GM23338 (cell line): ENCODE data around the gene PRSS33. TPM values are rescaled to one million over a fixed set of nuclear protein-coding genes. Genes with fewer than 3 reads are reported as not detected.
A peak's percentile ranks its signal among the peaks of the same experiment; 100 is the strongest.

ENCODE experiments used
- ATAC-seq: fragments of 200-7000 bp; cut with Tn5 transposase; 3 replicates; pipeline ENCODE4 v1.9.1; 2020
- DNase-seq: peaks from one replicate; pipeline ENCODE4 v3.0.0-alpha.2; 2015; ENCODE audit warnings: low spot score
- H2AFZ ChIP-seq: fragments of 200-600 bp; sonication (generic); 2 replicates; pipeline ENCODE4 v1.8.0; 2016; ENCODE audit warnings: antibody characterized with exemption, mild to moderate bottlenecking, moderate library complexity
- H3F3A ChIP-seq: fragments of 200-600 bp; sonication (generic); replicated peaks from 2 replicates; pipeline ENCODE4 v1.8.0; 2017; ENCODE audit warnings: antibody characterized with exemption, mixed run types, low read depth
- H3K27ac ChIP-seq: fragments of 200-600 bp; sonication (generic); 2 replicates; pipeline ENCODE4 v1.6.1; 2016; ENCODE audit warnings: low read depth
- H3K27me3 ChIP-seq: fragments of 200-600 bp; sonication (generic); 2 replicates; pipeline ENCODE4 v1.8.0; 2016; ENCODE audit warnings: mild to moderate bottlenecking, mixed run types, moderate library complexity; ENCODE audit not compliant: insufficient read depth
- H3K36me3 ChIP-seq: fragments of 200-600 bp; sonication (generic); 2 replicates; pipeline ENCODE4 v1.8.0; 2016; ENCODE audit warnings: mild to moderate bottlenecking; ENCODE audit not compliant: insufficient read depth
- H3K4me1 ChIP-seq: fragments of 200-600 bp; sonication (generic); 2 replicates; pipeline ENCODE4 v1.8.0; 2016; ENCODE audit warnings: mild to moderate bottlenecking, moderate library complexity; ENCODE audit not compliant: insufficient read depth
- H3K4me2 ChIP-seq: fragments of 200-600 bp; sonication (generic); 2 replicates; pipeline ENCODE4 v1.7.1; 2017; ENCODE audit warnings: mixed run types
- H3K4me3 ChIP-seq: fragments of 200-600 bp; sonication (generic); 2 replicates; pipeline ENCODE4 v1.6.1; 2016; ENCODE audit warnings: mixed run types
- H3K79me2 ChIP-seq: fragments of 200-600 bp; sonication (generic); replicated peaks from 2 replicates; pipeline ENCODE4 v1.8.0; 2017; ENCODE audit warnings: mild to moderate bottlenecking; ENCODE audit not compliant: insufficient read depth
- H3K9me2 ChIP-seq: fragments of 200-600 bp; sonication (generic); 2 replicates; pipeline ENCODE4 v1.8.0; 2017; ENCODE audit not compliant: insufficient read depth
- H4K20me1 ChIP-seq: fragments of 200-600 bp; sonication (generic); replicated peaks from 2 replicates; pipeline ENCODE4 v1.8.0; 2017; ENCODE audit warnings: mild to moderate bottlenecking; ENCODE audit not compliant: insufficient read depth
- H3K27ac Mint-ChIP-seq: 2 replicates; pipeline ENCODE4 v1.8.0; 2020; ENCODE audit warnings: inconsistent platforms, mild to moderate bottlenecking, moderate library complexity, mixed read lengths
- H3K27me3 Mint-ChIP-seq: 3 replicates; pipeline ENCODE4 v1.8.0; 2022; ENCODE audit warnings: low read depth, mild to moderate bottlenecking, moderate library complexity, mixed read lengths, inconsistent platforms; ENCODE audit not compliant: insufficient read depth, poor library complexity
- H3K36me3 Mint-ChIP-seq: 3 replicates; pipeline ENCODE4 v1.8.0; 2021; ENCODE audit warnings: low read depth, mild to moderate bottlenecking, inconsistent platforms, moderate library complexity, mixed read lengths
- H3K4me1 Mint-ChIP-seq: 3 replicates; pipeline ENCODE4 v1.8.0; 2020; ENCODE audit warnings: mild to moderate bottlenecking, inconsistent platforms, mixed read lengths
- H3K4me3 Mint-ChIP-seq: 3 replicates; pipeline ENCODE4 v1.8.0; 2021; ENCODE audit warnings: moderate library complexity, mild to moderate bottlenecking, inconsistent platforms, mixed read lengths
- H3K9me3 Mint-ChIP-seq: 3 replicates; pipeline ENCODE4 v1.8.0; 2020; ENCODE audit warnings: moderate library complexity, mild to moderate bottlenecking, inconsistent platforms, mixed read lengths
- CREB1 ChIP-seq: fragments of 250-450 bp; sonication (Bioruptor Pico); IDR thresholded peaks from 2 replicates; pipeline ENCODE4 v1.5.0; 2020; ENCODE audit warnings: low read depth, mild to moderate bottlenecking, moderate library complexity
- CTCF ChIP-seq, 2 experiments: fragments of 200-600 bp in 1 of 2; sonication (generic) in 1 of 2; conservative IDR thresholded peaks; 2 replicates each; pipeline versions ENCODE4 v1.5.1 to v1.6.1; 2016 to 2017; ENCODE audit warnings: antibody characterized with exemption in 2 of 2, low read depth in 2 of 2, mild to moderate bottlenecking in 2 of 2, moderate library complexity in 1 of 2
- ETS1 ChIP-seq: IDR thresholded peaks from 2 replicates; pipeline ENCODE4 v1.6.1; 2016; ENCODE audit warnings: antibody characterized with exemption
- EZH2 ChIP-seq: fragments of 200-600 bp; sonication (generic); IDR thresholded peaks from one replicate; pipeline ENCODE4 v1.8.0; 2017; ENCODE audit warnings: antibody characterized with exemption, mild to moderate bottlenecking, low read depth; ENCODE audit not compliant: unreplicated experiment
- EZH2phosphoT487 ChIP-seq: fragments of 200-600 bp; sonication (generic); IDR thresholded peaks from one replicate; pipeline ENCODE4 v1.8.1; 2018; ENCODE audit warnings: antibody characterized with exemption; ENCODE audit not compliant: unreplicated experiment
- JUNB ChIP-seq: IDR thresholded peaks from one replicate; pipeline ENCODE4 v1.6.1; 2016; ENCODE audit warnings: antibody characterized with exemption; ENCODE audit not compliant: unreplicated experiment
- NANOG ChIP-seq: IDR thresholded peaks from 2 replicates; pipeline ENCODE4 v1.6.1; 2016; ENCODE audit warnings: antibody characterized with exemption, borderline replicate concordance
- POLR2AphosphoS5 ChIP-seq: IDR thresholded peaks from 2 replicates; pipeline ENCODE4 v1.6.1; 2016; ENCODE audit warnings: antibody characterized with exemption, low read depth
- STAT1 ChIP-seq: IDR thresholded peaks from one replicate; pipeline ENCODE4 v1.6.1; 2016; ENCODE audit warnings: antibody characterized with exemption; ENCODE audit not compliant: unreplicated experiment
- ZNF114 ChIP-seq: fragments of 250-450 bp; sonication (Bioruptor Pico); IDR thresholded peaks from 2 replicates; pipeline ENCODE4 v1.5.0; 2020; ENCODE audit warnings: mild to moderate bottlenecking, moderate library complexity
- ZNF331 ChIP-seq: fragments of 250-450 bp; sonication (Bioruptor Pico); IDR thresholded peaks from 2 replicates; pipeline ENCODE4 v1.5.0; 2020; ENCODE audit warnings: low read depth, mild to moderate bottlenecking, moderate library complexity
- ZNF462 ChIP-seq: fragments of 250-450 bp; sonication (Bioruptor Pico); IDR thresholded peaks from 2 replicates; pipeline ENCODE4 v1.5.0; 2020; ENCODE audit warnings: mild to moderate bottlenecking, moderate library complexity
- polyA plus RNA-seq: library from polyadenylated mRNA; unstranded; fragments of >200 nt; fragmentation: Nextera tagmentation; extraction: Ambion mirVana; gene quantifications from 2 replicates; pipeline ENCODE4 v1.2.1, GENCODE V29; 2016
- total RNA-seq: library from RNA; depleted of rRNA; stranded (reverse); fragments of >200 nt; shearing (Covaris generic); gene quantifications from 2 replicates; pipeline ENCODE4 v1.2.3, GENCODE V29; 2014
- TF ChIP-seq, protein P1 (sequence below): IDR thresholded peaks from one replicate; pipeline ENCODE4 v1.6.1; 2018; ENCODE audit warnings: antibody characterized with exemption; ENCODE audit not compliant: unreplicated experiment

PRSS33 gene
- total and polyA plus RNA-seq, 2 experiments from 2014 or later, result 0.24 to 1.4 TPM

DNA sequence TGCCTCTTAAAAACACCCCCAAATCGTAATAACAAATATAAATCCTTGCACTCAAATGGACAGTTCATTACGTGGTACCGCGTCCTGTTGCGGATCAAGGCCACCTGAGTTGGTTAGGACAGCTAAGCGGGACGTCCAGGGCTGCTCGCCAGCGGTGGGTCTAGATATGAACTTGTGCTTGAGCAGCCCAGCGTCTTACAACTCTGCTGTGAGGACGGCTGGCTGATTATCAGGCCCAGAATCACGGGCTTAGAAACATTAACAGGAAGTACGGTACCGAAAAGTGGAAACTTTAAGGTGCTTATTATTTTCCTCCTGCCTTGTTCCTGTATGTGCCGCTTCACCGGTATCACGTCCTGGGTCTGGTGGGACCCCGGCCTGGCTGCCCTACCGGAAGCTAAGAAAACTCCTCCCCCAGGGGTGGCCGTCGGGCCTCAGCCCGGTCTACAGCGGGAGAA, 35.8 kb downstream of the PRSS33 start:
- TF ChIP-seq CTCF (conservative IDR thresholded peaks at IDR 0.05; ENCODE audit: low read depth in 2 of 2), result no peak
- no peak for TF ChIP-seq EZH2
- no peak for TF ChIP-seq CREB1 (CRISPR knock-in tag)
- no peak for TF ChIP-seq NANOG
- TF ChIP-seq ZNF114 (CRISPR knock-in tag), result no peak
- no peak for TF ChIP-seq STAT1
- TF ChIP-seq EZH2phosphoT487, result no peak
- TF ChIP-seq, protein P1, sequence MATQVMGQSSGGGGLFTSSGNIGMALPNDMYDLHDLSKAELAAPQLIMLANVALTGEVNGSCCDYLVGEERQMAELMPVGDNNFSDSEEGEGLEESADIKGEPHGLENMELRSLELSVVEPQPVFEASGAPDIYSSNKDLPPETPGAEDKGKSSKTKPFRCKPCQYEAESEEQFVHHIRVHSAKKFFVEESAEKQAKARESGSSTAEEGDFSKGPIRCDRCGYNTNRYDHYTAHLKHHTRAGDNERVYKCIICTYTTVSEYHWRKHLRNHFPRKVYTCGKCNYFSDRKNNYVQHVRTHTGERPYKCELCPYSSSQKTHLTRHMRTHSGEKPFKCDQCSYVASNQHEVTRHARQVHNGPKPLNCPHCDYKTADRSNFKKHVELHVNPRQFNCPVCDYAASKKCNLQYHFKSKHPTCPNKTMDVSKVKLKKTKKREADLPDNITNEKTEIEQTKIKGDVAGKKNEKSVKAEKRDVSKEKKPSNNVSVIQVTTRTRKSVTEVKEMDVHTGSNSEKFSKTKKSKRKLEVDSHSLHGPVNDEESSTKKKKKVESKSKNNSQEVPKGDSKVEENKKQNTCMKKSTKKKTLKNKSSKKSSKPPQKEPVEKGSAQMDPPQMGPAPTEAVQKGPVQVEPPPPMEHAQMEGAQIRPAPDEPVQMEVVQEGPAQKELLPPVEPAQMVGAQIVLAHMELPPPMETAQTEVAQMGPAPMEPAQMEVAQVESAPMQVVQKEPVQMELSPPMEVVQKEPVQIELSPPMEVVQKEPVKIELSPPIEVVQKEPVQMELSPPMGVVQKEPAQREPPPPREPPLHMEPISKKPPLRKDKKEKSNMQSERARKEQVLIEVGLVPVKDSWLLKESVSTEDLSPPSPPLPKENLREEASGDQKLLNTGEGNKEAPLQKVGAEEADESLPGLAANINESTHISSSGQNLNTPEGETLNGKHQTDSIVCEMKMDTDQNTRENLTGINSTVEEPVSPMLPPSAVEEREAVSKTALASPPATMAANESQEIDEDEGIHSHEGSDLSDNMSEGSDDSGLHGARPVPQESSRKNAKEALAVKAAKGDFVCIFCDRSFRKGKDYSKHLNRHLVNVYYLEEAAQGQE, result no peak
- TF ChIP-seq POLR2AphosphoS5, result peak; percentile 70
- TF ChIP-seq ETS1, result 0 out of 2 replicates have a peak, but pooled peaks have one; percentile 2
- no peak for TF ChIP-seq ZNF462 (CRISPR knock-in tag)
- TF ChIP-seq JUNB, result no peak
- no peak for TF ChIP-seq ZNF331 (CRISPR knock-in tag)
- Histone ChIP-seq H3K4me3 (peak overlapping the region; percentile 99), H3K4me2 (peak overlapping the region; percentile 100), H3K36me3 (no peaks in the 10 kb centered on the region; the same call in 1 of the 2 replicates), H2AFZ (peak overlapping the region; percentile 94), H3K27me3 (no peaks in the 10 kb centered on the region), H3F3A (peaks cover 43% of the 10 kb centered on the region), H3K4me1 (peaks cover 25% of the 10 kb centered on the region), H3K27ac (peak overlapping the region; percentile 100), H3K9me2 (no peaks in the 10 kb centered on the region), H3K79me2 (peaks cover 53% of the 10 kb centered on the region), H4K20me1 (peaks cover 28% of the 10 kb centered on the region)
- ATAC-seq (peak; percentile 84), DNase-seq (peak; percentile 92)
- no peaks in the 10 kb centered on the region; the same call in 2 of the 3 replicates for H3K9me3 Mint-ChIP-seq
- H3K36me3 Mint-ChIP-seq, result peaks cover 44% of the 10 kb centered on the region
- peaks cover 13% of the 10 kb centered on the region for H3K27me3 Mint-ChIP-seq
- H3K4me1 Mint-ChIP-seq, result peaks cover 32% of the 10 kb centered on the region
- peak overlapping the region; percentile 97 for H3K27ac Mint-ChIP-seq
- H3K4me3 Mint-ChIP-seq, result peak overlapping the region; percentile 93
